GM21737 (cell line): Measurements from ENCODE around the gene MXRA7.
"Not testable (repeated sequence)": the region's sequence is repeated elsewhere in the genome, so short reads cannot be mapped to it uniquely, and the experiment has no call there.

Experiments used
- ATAC-seq: cut with Tn5 transposase; IDR thresholded peaks from one replicate; pipeline ENCODE4 v1.9.1; 2021; ENCODE audit warnings: mild to moderate bottlenecking, moderate library complexity; ENCODE audit not compliant: unreplicated experiment

Gene MXRA7

GRCh38 chr17:76657505-76658241, 53.1 kb downstream of the MXRA7 start:
- no peak for ATAC-seq

GRCh38 chr17:76654408-76654807, 56.4 kb downstream of the MXRA7 start:
- ATAC-seq: no peak

- ATAC-seq: no peak
These were observed 60.3 kb downstream of the MXRA7 start for GRCh38 chr17:76650504-76650903.

GRCh38 chr17:76646712-76647111, 64.1 kb downstream of the MXRA7 start:
- no peak for ATAC-seq

- no peak for ATAC-seq
These were observed 65.3 kb downstream of the MXRA7 start for GRCh38 chr17:76645481-76645880.

- no peak for ATAC-seq
These were observed 65.8 kb downstream of the MXRA7 start for GRCh38 chr17:76644995-76645394.

- ATAC-seq: no peak
These were observed 67.1 kb downstream of the MXRA7 start, which contains the start of gene ST6GALNAC1 for GRCh38 chr17:76643553-76644148. ST6GALNAC1 (minus strand) TSS chr17:76643757; CDS start chr17:76643638, 119 bp downstream.

GRCh38 chr17:76642994-76643393, 67.8 kb downstream of the MXRA7 start:
- no peak for ATAC-seq

- ATAC-seq: no peak
These were observed 68.7 kb downstream of the MXRA7 start for GRCh38 chr17:76642032-76642561.

GRCh38 chr17:76641501-76641900, 69.3 kb downstream of the MXRA7 start:
- ATAC-seq: no peak

- no peak for ATAC-seq
These were observed 70.0 kb downstream of the MXRA7 start for GRCh38 chr17:76640550-76641380.

- ATAC-seq: no peak
These were observed 72.5 kb downstream of the MXRA7 start for GRCh38 chr17:76638263-76638662.

GRCh38 chr17:76636486-76637206, 74.1 kb downstream of the MXRA7 start:
- not testable (repeated sequence) for ATAC-seq

- no peak for ATAC-seq
These were observed 75.0 kb downstream of the MXRA7 start for GRCh38 chr17:76635659-76636360.

GRCh38 chr17:76635039-76635438, 75.7 kb downstream of the MXRA7 start:
- no peak for ATAC-seq

- ATAC-seq: no peak
These were observed 77.0 kb downstream of the MXRA7 start for GRCh38 chr17:76633628-76634328.

GRCh38 chr17:76631821-76632565, 78.8 kb downstream of the MXRA7 start:
- no peak for ATAC-seq

- ATAC-seq: no peak
These were observed 80.6 kb downstream of the MXRA7 start for GRCh38 chr17:76630151-76630550.
